Umbilical cord (tissue), 2 donors: ENCODE measurements around the gene INKA1. TPM values are rescaled to one million over a fixed set of nuclear protein-coding genes. Genes with fewer than 3 reads are reported as not detected.
A peak's percentile ranks its signal among the peaks of the same experiment; 100 is the strongest.

ENCODE experiments used
- DNase-seq: peaks from one replicate; pipeline ENCODE4 v3.0.0-alpha.2; 2015; ENCODE audit warnings: low spot score
- total RNA-seq: library from RNA; depleted of rRNA; stranded (reverse); fragments of >200 nt; gene quantifications from one replicate; pipeline ENCODE4 v1.2.3, GENCODE V29; 2014; ENCODE audit warnings: low replicate concordance; ENCODE audit not compliant: insufficient read depth

Gene INKA1
- total RNA-seq, 1 donor from 2014 or later: 7.7 TPM

DNA sequence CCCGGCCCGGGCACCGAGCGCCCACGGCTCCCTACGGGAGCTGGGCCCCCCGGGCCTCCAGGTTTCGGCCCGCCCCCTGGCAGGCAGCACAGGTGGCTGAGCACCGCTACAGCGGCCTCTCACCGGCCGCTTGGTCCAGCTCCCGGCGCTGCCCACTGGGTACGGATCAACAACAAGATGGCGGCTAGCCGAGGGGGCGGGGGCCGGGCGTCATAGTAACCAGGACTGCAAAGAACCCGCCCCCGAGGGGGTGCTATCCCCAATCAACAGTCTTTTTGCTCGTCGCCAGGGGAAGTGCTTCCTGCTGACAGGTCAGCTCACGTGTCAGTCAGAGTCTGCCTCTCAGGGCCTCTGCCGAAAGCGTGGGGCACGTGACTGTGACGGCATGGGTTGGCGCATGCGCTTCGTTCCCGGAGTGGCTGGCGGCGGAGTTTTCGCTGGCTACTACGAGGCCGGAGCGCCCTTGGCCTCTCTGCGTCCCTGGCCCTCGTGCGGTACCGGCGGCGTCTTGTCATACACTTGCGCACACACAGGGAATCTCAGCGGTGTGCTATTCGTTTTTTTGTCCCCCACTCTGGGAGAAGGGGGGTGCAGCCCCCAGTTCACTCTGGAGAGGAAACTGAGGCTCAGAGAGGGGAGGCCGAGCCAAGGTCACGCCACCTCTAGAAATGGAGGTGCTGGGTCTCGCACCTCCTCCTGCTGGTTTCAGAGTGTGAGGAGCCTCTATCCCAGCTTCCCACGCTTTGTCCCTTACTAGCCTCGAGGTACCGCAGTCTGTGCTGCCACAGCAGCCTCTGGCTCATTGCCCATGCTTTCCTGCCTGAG, 16.5 kb upstream of the INKA1 start, which contains the start of gene IP6K1:
Gene IP6K1 (minus strand): TSS at position 186 of the 825 bp plus-strand sequence. CDS start 38,502 bp downstream, outside the sequence.
- DNase-seq: peak; percentile 100

DNA sequence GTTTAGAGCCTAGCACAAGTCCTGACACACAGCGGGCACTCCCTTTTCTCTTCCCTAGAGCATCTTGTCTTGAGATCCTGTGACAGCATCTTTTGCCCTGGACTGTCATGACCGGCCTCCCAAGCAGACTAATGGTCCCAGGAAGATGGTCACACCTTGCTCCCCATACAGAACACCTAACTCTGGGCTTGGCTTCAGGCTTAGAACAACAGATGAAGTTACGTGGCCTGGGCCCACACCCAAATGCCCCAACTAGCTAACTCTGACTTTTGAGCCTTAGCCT, 15.9 kb upstream of the INKA1 start:
- DNase-seq: no peak

DNA sequence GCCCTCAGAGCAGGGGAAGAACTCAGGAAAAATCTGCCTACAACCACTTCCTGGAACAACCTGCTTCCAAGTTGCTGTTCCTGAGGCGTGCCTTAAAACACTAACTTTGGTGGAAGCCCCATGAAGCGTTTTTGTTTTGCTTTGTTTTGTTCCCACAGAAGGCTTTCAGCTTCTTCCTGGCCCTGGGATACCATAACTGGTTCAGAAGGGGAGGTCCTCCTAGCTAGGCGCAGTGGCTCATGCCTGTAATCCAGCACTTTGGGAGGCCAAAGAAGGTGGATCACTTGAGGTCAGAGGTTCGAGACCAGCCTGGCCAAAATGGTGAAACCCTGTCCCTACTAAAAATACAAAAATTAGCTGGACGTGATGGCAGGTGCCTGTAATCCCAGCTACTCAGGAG, 15.5 kb upstream of the INKA1 start:
- no peak for DNase-seq

DNA sequence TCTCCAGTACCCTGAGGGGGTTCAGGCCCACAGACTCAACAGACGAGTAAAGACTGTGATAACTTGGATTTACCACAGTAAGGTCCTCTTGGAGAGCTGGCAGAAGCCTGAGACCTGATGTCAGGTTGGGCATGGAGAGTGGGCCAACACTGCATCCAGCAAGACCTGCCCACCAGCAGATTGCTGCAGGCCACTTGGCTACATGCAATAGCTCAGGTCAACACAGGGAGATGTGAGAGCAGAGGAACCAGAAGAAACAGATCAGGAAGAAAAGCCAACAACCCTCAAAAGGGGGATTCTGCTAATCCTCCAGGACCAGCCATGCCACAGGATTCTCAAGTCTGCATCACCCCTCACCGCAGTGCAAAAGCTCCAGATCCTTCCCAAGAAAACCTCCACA, 15.0 kb upstream of the INKA1 start:
- DNase-seq: no peak

DNA sequence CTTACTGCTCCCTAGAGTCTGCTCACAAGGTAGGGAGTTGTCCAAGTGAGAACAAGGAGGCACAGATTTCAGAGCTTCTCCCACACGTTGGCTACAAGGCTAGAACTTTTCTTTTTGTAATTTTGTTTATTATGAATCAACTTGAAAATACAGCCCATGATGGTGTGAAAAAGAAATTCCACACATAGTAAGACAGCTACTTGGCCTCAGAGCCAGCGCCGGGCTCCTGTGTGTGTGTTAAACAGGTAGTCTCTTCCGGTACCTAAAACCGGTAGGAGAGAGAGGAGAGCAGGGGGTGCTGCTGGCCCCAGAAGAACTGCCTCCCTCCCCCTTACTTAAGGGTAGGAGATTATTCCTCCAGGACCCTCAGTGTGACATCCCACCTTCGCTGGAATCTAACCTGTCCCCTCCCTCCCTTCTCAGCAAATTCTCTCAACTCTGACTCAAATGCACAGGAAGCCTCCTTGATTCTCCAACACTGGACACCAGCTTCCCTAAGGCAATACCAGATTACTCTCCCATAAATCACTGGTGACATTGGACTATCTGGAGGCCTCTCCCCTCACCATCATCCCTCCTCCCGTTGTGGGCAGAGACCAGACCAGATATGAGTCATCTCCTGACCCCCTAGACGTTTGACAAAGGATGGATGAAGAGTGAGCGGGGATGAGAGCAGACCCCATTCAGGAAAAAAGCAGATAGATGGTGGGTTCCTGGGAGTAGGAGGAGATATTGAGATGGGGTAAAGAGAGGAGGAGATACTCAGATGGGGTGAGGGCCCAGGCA, 12.2 kb upstream of the INKA1 start:
- peak; percentile 24 for DNase-seq

DNA sequence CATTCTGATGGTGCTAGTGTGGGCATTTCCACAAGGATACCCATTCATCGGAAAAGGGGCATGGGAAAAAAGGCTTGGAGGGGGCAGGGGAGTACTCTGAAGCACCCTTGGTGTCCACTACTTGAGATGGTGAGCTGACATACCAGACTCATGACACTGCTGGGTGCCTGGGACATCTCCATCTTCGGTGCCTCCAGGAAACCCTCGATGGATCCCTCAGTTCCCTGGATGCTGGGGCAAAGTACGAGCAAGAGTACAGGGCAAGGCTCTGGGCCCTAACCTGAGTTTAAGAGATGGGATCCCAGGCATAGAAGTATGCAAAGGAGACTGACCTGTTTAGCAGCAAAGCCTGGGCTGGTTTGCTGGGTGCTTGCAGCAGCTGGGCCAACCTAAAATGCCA, 11.5 kb upstream of the INKA1 start:
- no peak for DNase-seq

DNA sequence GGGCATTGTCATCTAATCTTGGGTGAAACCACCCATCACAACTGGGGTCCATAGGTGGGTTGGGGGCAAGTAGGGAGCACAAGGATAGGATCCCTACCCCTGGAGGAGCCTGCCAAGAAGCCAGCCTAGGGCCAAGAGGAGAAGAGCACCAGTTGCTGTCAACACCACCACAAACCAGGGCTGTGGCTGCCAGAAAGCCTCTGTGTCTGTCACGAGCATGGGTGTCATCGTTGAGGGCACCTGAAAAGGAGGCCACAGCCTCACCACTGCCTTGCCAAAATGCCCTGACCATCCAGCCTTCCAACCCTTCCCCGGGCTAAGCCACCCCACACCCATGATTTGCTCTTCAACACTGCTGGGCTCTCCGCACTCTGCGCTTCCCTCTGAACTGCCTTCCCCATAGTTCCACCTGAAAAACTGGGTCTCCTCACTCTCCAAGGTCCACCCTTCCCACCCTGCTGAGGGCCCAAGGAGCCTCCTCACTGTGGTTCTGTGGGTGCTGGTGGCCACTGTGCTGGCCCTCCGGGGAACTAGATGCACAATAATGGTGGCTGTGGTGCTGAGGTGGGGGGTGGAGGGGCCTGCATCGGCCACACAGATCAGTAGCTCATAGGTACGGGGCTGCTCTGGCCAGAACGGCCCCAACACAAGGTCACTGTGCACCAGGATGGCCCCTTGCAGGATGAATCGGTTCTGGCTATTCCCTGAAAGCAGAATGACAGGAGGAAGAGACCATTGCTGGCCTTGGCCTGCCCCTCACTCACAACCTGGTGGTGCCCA, 10.5 kb upstream of the INKA1 start:
- DNase-seq: no peak

DNA sequence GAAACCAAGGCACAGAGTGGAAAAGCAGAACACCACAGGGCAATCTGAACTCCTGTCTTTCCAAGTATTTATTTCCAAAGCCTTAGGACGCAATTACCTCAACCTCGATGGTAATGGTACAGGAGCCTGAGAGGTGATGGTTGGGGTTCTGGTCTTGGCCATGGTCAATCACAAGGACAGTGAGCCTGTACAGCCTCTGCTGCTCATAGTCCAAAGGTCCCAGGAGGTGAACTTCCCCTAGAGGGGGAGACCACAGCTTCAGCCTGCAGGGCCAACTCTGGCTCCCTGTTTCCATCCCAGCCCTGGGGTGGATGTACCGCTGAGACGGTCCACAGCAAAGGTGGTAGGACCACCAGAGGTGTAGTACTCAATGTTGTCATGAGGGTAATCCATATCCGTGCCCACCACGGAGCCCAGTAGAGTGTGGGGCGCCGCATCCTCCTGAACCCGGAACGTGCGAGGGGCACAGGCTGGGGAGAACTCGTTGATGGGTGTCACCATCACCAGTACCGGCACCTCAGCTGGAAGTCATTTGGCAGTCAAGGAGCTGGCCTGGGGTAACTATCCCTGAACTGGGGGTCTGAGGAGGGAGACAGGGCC, 9.5 kb upstream of the INKA1 start:
- DNase-seq: no peak

DNA sequence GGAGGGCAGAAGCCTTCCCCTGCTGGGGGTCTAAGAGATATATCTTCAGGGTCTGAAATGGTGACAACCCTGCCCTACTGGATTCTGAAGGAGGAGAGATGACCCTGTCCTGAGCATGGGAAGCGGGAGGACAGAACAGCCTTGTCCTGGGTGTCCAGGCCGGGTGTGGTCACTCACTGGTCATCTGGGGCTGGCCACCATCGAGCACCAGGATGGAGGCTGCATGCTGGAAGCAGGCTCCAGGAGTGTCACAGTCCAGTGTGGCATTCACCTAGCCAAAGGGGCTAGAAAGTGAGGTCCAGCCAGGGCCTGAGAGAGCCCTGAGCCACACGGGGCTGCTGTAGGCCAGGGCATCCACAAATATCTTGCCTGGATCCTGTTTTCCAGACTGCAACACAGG, 8.6 kb upstream of the INKA1 start:
- no peak for DNase-seq

DNA sequence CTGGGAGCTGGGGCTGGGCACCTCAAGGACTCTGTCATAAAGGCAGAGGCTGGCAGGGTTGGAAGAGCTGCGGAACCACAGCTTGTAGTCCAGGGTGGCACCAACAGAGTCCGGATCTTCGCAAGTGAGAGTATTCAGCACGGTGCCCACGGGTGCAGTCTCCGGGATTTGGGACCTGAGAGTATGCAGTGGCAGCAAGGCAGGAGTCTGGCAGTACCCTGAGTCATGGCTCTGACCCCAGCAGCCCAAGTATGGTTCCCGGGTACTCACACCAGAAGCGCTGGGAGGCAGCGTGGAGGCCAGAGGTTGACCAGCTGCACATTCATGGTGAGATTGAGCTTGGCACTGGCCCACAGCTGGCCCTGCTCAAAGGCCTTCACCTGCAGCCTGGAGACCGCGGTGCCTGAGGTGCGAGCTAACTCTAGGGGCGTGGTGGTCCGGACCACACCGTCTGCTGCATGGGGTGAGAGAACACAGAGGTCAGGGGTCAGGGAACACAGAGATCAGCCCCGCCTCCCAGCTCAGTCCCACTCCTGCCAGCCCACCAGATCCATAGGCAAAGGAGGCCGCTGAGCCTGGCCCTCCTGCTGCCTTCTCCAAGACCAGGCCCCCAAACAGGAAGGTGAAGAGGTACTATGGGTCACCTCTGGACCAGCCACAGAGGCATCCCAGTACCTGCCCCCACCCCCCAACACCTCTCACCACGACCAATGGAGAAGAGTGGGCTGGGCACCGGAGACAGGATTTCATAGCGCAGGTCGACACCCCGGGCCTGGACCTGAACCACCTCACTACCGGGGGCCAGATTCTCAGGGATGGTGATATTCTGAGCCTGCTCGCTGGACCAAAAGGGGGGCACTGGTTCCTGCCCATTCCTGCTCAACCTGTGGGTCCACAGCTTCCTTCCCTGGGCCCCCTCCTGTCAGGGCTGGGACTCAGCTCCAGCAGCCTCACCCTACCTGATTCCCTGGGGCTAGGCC, 7.8 kb upstream of the INKA1 start:
- no peak for DNase-seq

DNA sequence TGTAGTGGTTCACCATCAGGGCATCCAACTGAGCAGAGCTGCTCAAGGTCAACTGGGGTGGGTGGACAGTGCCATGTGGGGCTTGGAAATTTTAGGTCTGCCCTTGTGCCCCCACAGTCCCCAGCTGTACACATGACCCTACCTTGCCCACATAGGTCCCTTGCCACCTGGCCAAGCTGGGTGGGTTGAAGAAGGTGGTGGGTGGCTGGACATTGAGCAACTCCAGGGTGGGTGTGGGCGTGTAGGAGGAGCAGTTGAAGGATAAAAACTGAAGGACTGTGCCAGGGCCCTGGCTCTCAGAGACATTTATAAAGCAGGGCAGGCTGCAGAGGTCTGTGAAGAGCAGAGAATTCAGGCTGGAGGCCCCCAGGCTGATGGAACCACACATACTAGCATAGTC, 4.0 kb upstream of the INKA1 start:
- no peak for DNase-seq

DNA sequence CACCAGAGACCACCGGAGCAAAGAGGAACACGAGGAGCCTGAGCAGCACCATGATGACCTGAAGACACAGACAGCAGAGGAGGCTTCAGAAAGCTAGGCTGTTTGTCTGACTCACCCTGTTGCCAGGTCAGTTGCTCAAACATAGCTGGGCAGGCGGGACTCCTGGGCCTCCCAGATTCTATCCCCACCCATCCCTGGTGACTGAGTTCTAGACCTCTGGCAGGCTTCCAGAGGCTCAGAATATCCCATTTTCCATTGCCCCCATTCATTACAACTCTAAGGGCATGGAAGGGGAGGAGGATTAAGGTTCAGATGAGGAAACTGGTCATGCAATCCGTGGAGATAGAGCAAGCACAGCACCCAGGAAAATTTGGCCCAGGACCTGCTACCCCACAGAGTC, 3.3 kb upstream of the INKA1 start, which contains the start of gene CDHR4:
Gene CDHR4 (minus strand): TSS at position 113 of the 400 bp plus-strand sequence. CDS start 61 bp downstream, at position 52.
- peak; percentile 77 for DNase-seq

DNA sequence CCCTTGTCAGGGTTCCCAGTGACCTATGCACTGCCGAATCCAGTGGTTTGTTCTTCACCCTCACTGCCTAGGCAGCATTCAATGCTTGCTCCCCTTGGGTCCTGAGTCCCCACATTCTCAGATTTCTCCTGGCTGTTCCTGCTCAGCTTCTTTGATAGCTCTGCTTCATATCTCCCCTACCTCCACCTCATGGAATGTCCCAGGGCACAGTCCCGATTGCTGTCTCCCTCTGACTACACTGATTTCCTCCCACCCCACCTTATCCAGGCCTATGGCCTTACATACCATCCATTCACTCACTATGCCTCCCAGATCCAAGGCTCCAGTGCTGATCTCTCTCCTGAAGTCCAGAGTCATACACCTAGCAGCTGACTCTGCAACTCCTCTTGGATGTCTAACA, 1.9 kb upstream of the INKA1 start:
- DNase-seq: no peak

DNA sequence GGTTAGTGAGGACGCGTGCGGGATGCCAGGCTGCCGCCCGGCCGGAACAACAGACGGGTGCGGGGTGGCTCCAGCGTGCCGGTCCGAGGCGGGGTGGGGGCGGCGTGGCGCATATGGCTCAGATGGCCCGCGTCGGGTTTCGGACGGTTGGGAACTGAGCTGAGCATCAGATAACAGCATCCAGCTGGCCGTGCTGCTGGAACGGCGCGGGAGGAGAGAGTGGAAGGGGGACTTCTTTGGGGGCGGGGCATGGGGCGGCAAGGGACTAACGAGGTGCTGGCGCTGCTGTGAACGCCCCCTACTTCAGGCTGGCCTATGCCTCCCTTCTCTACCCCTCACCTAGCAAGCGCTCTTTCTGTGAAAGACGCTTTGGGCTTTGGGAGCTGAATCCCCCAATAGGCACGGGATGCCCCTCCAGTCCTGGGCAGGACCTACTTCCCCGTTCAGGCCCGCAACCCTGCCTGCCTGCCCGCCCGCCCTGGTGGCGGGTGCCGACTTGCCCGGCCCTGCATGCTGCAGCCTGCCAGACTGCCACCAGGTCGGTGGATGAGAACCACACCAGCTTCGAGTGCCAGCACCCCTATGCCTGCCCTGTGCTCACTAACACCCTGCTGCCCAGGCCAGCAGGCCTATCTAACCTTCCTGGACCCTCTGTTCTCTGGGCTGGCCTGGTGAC, 542 bp downstream of the INKA1 start:
- peak; percentile 82 for DNase-seq

DNA sequence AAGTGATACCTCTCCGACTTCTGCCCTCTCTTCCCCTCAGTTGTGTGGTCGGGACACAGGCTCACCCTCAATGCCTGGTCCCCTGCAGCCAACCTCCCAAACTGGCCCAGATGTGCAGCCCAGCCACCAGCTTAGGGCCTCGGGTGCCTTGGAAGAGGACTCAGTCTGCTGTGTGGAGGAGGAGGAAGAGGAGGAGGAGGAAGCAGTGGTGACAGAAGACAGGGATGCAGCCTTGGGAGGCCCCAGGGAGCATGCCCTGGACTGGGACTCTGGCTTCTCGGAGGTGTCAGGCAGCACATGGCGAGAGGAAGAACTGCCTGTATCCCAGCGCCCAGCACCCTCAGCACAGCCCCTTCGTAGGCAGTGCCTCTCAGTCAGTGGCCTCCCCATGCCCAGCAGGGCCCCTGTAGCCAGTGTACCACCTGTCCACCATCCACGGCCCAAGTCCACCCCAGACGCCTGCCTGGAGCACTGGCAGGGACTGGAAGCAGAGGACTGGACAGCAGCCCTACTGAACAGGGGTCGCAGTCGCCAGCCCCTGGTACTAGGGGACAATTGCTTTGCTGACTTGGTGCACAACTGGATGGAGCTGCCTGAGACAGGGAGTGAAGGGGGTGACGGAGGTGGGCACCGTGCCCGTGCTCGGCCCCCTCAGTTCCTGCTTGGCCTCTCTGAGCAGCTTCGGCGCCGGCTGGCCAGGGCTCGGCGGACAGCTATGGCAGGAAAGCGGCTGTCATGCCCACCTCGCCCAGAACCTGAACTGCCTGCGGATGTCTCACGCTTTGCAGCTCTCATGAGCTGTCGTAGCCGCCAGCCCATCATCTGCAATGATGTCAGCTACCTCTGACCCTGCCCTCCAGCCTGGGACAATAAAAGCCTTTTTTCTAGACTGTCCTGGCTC, 1.3 kb downstream of the INKA1 start:
- no peak for DNase-seq

DNA sequence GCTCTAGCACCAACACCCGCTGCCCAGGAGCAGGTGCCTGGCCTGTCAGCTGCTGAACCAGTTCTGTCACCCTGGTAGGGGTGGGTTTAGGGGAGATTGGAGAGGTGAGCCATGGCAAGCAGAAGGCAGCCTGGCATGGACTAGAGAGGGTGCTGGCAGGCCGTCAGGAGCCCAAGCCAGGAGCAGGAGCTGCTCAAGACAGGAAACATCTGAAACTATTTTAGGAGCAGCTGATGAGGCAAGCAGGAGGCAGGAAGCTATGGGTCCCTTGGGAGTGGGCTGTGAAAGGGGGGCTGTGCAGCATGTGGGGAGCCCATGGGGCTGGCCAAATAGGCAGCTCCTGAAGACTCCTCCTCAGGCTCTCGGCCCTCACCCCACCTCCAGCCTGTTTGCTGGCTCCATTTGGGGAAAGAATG, 2.3 kb downstream of the INKA1 start:
- DNase-seq: peak; percentile 80

DNA sequence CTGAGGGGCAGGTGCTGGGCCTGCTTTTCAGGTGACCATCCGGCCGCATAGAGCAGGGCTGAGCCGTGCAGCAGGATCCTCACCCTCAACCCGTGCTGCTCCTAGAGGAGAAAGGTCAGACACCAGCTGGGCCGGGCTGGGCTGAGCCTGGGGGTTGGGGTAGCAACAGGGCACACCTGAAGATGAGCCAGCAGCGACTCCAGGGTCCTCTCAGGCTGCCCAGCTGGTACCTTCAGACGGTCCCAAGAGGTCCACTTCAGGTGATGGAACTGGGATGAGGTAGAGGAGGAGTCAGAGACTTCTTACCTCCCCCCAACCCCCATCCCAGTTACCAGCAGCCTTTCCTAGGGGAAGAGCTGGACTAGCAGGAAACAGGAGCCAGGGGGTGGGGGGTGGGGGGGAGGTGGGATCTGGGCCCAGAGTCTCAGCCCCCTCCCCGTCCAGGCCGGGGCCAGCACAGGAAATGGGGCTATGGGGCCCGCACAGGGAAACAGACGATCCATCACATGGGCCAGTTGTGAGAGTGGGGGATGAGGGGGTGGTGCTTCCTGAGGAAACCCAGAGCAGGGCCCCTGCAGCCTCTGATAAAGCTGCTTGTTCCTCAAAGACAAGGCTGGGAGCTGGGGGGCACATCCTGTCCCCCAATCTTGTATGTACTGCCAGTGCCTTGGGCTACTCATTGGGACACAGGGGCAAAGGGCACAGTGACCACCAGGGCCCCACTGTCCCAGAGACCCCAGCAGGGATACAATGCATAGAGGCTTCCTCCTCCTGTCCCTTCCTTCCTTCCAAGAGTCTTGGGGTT, 3.0 kb downstream of the INKA1 start:
- peak; percentile 94 for DNase-seq

DNA sequence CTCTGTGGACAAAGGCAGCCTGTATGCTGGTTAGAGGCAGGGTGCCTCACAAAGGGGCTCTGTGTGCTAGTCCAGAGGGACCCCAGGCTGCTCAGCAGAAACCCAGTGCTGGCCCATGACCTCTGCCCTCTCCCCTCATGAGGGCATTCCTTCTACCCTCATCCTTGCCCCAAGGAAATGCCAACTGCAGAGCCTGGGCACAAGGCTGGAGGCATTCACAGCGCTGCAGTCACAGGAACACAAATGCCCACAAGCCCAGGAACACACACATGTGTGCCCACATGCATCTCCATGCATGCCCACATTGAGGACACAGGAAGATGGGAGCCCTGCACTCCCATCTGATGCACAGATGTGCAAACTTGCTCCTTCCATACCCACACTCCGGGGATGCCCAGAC, 3.8 kb downstream of the INKA1 start:
- no peak for DNase-seq
